SK-N-SH treated with all-trans-retinoic acid at 6 μM for 48 hours (cell line): ENCODE results near the gene SCGB3A1.

Source experiments
- ATAC-seq: fragments of 200-7000 bp; cut with Tn5 transposase; 3 replicates; pipeline ENCODE4 v1.9.1; 2020; ENCODE audit warnings: mild to moderate bottlenecking, moderate library complexity
- ARNTL ChIP-seq: fragments of 450-650 bp; formaldehyde crosslinking; IDR thresholded peaks from 2 replicates; pipeline ENCODE4 v1.5.0; 2020; ENCODE audit warnings: low read depth, mild to moderate bottlenecking, moderate library complexity, borderline replicate concordance
- BACH2 ChIP-seq: fragments of 250-450 bp; sonication (Bioruptor Pico); IDR thresholded peaks from 2 replicates; pipeline ENCODE4 v1.9.0; 2021; ENCODE audit warnings: mild to moderate bottlenecking, borderline replicate concordance
- CSDC2 ChIP-seq: fragments of 250-450 bp; sonication (Bioruptor Pico); IDR thresholded peaks from 2 replicates; pipeline ENCODE4 v1.5.0; 2020; ENCODE audit warnings: mild to moderate bottlenecking, moderate library complexity
- ESRRG ChIP-seq: fragments of 250-450 bp; sonication (Bioruptor Pico); IDR thresholded peaks from 2 replicates; pipeline ENCODE4 v1.6.1; 2021; ENCODE audit warnings: mild to moderate bottlenecking
- ISL1 ChIP-seq: fragments of 250-450 bp; sonication (Bioruptor Pico); IDR thresholded peaks from 2 replicates; pipeline ENCODE4 v2.1.2; 2022; ENCODE audit warnings: mild to moderate bottlenecking, moderate library complexity
- OSR1 ChIP-seq: fragments of 250-450 bp; sonication (Bioruptor Pico); IDR thresholded peaks from 2 replicates; pipeline ENCODE4 v1.8.0; 2022; ENCODE audit warnings: moderate library complexity, mild to moderate bottlenecking, inconsistent platforms
- RARB ChIP-seq: fragments of 250-450 bp; sonication (Bioruptor Pico); IDR thresholded peaks from 2 replicates; pipeline ENCODE4 v1.8.0; 2021; ENCODE audit warnings: mild to moderate bottlenecking, moderate library complexity
- SNAI2 ChIP-seq: fragments of 250-450 bp; sonication (Bioruptor Pico); IDR thresholded peaks from 2 replicates; pipeline ENCODE4 v1.5.0; 2020; ENCODE audit warnings: mild to moderate bottlenecking, moderate library complexity
- TCF4 ChIP-seq: fragments of 250-450 bp; sonication (Bioruptor Pico); IDR thresholded peaks from 2 replicates; pipeline ENCODE4 v1.8.0; 2021; ENCODE audit warnings: mild to moderate bottlenecking, moderate library complexity, borderline replicate concordance
- TOX ChIP-seq: fragments of 250-450 bp; sonication (Bioruptor Pico); IDR thresholded peaks from 2 replicates; pipeline ENCODE4 v1.8.0; 2021; ENCODE audit warnings: mild to moderate bottlenecking, moderate library complexity, borderline replicate concordance
- ZC3H10 ChIP-seq: fragments of 250-450 bp; sonication (Bioruptor Pico); IDR thresholded peaks from 2 replicates; pipeline ENCODE4 v1.5.1; 2021; ENCODE audit warnings: mild to moderate bottlenecking, moderate library complexity
- ZFP30 ChIP-seq: fragments of 450-650 bp; formaldehyde crosslinking; IDR thresholded peaks from 2 replicates; pipeline ENCODE4 v1.5.0; 2022; ENCODE audit warnings: mild to moderate bottlenecking, moderate library complexity
- ZNF565 ChIP-seq: fragments of 450-650 bp; formaldehyde crosslinking; conservative IDR thresholded peaks from 2 replicates; pipeline ENCODE4 v1.5.0; 2020; ENCODE audit warnings: low read depth, mild to moderate bottlenecking, moderate library complexity
- ZNF8 ChIP-seq: fragments of 450-650 bp; formaldehyde crosslinking; IDR thresholded peaks from 2 replicates; pipeline ENCODE4 v1.5.0; 2020; ENCODE audit warnings: mild to moderate bottlenecking, moderate library complexity
- TF ChIP-seq, protein P1 (sequence below): fragments of 250-450 bp; sonication (Bioruptor Pico); IDR thresholded peaks from 2 replicates; pipeline ENCODE4 v1.8.0; 2021; ENCODE audit warnings: low read depth, mild to moderate bottlenecking, moderate library complexity, borderline replicate concordance
- TF ChIP-seq, protein P2 (sequence below): fragments of 250-450 bp; sonication (Bioruptor Pico); IDR thresholded peaks from 2 replicates; pipeline ENCODE4 v1.8.0; 2020; ENCODE audit warnings: mild to moderate bottlenecking, moderate library complexity, borderline replicate concordance
- TF ChIP-seq, protein P3 (sequence below): fragments of 250-450 bp; sonication (Bioruptor Pico); IDR thresholded peaks from 2 replicates; pipeline ENCODE4 v1.5.1; 2021; ENCODE audit warnings: mild to moderate bottlenecking, moderate library complexity

The SCGB3A1 gene

DNA sequence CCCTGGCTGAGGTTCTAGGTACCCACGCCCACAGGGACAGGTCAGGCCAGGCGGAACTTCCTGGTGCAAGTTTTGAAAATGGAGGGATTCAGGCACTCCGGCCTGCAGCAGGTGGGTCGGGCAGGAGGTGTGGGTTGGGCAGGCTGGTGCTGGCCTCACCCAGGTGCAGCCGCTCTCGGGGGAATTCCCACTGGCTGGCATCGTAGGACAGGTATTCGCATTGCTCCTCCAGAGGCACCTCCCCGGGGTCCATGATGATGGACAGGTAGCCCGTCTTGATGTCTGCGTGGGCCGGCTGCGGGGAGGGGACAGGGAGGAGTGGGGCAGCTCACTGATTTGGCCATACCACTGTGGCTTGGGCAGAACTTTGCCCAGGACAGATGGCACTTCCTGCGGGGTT is 28.7 kb upstream of the SCGB3A1 start (continued):
- TF ChIP-seq, protein P1, sequence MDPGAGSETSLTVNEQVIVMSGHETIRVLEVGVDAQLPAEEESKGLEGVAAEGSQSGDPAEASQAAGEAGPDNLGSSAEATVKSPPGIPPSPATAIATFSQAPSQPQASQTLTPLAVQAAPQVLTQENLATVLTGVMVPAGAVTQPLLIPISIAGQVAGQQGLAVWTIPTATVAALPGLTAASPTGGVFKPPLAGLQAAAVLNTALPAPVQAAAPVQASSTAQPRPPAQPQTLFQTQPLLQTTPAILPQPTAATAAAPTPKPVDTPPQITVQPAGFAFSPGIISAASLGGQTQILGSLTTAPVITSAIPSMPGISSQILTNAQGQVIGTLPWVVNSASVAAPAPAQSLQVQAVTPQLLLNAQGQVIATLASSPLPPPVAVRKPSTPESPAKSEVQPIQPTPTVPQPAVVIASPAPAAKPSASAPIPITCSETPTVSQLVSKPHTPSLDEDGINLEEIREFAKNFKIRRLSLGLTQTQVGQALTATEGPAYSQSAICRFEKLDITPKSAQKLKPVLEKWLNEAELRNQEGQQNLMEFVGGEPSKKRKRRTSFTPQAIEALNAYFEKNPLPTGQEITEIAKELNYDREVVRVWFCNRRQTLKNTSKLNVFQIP (CRISPR knock-in tag), result no peak
- TF ChIP-seq OSR1 (CRISPR knock-in tag) (no peak), RARB (CRISPR knock-in tag) (no peak), TCF4 (CRISPR knock-in tag) (no peak)
- TF ChIP-seq, protein P2, sequence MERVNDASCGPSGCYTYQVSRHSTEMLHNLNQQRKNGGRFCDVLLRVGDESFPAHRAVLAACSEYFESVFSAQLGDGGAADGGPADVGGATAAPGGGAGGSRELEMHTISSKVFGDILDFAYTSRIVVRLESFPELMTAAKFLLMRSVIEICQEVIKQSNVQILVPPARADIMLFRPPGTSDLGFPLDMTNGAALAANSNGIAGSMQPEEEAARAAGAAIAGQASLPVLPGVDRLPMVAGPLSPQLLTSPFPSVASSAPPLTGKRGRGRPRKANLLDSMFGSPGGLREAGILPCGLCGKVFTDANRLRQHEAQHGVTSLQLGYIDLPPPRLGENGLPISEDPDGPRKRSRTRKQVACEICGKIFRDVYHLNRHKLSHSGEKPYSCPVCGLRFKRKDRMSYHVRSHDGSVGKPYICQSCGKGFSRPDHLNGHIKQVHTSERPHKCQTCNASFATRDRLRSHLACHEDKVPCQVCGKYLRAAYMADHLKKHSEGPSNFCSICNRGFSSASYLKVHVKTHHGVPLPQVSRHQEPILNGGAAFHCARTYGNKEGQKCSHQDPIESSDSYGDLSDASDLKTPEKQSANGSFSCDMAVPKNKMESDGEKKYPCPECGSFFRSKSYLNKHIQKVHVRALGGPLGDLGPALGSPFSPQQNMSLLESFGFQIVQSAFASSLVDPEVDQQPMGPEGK, result no peak

DNA sequence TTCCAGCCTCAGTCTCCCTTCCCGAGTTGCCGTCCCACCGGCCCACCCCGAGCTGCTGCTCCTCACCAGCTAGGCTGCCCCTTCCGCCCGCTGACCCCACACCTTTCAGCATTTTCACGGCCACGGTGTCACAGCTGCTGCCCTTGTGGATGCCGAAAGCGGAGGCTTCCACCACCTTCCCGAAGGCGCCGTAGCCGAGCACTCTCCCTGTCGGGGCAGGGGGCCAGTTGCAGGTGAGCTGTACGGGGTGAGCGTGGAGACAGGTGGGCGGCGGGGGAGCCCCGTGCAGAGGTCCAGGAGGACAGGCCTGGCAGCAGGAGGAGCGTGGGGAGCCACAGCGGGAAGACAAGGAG is 28.2 kb upstream of the SCGB3A1 start:
- no peak for ATAC-seq
- TF ChIP-seq OSR1 (CRISPR knock-in tag) (no peak), ISL1 (no peak), TOX (CRISPR knock-in tag) (no peak), BACH2 (CRISPR knock-in tag) (no peak), ARNTL (CRISPR knock-in tag) (no peak), ZC3H10 (CRISPR knock-in tag) (no peak), ZNF8 (CRISPR knock-in tag) (no peak), ZNF565 (CRISPR knock-in tag) (no peak), ZFP30 (CRISPR knock-in tag) (no peak), SNAI2 (CRISPR knock-in tag) (no peak)
- TF ChIP-seq, protein P3, sequence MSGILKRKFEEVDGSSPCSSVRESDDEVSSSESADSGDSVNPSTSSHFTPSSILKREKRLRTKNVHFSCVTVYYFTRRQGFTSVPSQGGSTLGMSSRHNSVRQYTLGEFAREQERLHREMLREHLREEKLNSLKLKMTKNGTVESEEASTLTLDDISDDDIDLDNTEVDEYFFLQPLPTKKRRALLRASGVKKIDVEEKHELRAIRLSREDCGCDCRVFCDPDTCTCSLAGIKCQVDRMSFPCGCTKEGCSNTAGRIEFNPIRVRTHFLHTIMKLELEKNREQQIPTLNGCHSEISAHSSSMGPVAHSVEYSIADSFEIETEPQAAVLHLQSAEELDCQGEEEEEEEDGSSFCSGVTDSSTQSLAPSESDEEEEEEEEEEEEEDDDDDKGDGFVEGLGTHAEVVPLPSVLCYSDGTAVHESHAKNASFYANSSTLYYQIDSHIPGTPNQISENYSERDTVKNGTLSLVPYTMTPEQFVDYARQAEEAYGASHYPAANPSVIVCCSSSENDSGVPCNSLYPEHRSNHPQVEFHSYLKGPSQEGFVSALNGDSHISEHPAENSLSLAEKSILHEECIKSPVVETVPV (CRISPR knock-in tag), result no peak
- TF ChIP-seq, protein P1 (CRISPR knock-in tag), result no peak
- TF ChIP-seq, protein P2, result no peak

DNA sequence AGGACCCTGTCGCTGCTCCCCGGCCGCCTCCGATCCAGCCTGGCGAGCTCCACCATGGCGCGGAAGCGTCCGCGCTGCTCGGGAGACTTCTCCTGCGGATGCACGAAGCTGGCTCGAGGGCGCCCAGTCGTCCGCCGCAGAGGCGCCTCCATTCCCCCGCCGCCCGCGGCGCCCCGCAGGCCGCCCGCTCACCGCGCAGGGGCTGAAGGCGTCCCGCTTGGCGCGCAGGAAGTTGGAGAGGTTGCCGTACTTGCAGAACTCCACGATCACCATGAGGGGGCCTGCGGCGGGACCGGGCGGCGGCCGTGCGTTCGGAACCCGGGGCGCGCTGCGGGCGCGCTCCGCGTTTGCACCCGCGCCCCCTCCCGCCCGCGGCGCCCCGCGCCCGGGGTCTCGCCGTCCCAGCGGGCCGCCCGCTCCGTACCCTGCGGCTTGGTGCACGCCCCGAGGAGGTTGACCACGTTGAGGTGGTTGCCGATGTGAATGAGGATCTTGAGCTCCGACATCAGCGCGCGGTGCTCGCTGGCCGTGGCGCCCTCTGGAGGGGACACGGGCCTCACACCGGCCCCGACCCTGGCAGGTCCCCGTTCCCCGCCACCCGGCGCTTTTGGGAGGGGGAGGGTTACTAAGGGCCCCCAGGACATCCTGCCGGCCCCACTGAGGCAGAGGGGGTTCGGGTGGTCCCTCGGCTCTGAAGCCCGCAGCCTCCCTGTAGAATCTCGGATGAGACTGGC is 27.7 kb upstream of the SCGB3A1 start:
- peak; percentile 81 for ATAC-seq
- TF ChIP-seq CSDC2 (CRISPR knock-in tag) (no peak), ZNF8 (CRISPR knock-in tag) (no peak)

DNA sequence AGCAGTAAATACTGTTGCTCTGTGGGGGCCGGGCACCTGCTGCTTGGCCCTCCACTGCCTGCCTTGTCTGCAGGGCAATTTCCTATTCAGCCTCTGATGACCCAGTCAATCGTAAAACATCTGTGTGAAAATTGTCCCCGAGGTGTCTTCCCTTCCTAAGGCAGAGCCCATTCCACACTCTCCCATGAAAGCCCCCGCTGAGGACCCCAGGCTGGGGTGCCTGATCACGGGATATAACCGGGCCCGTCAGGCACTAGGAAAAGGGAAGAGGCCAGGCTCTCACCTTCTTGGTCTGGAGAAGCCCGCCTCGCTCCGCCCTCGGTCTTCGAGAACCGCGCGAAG is 27.2 kb upstream of the SCGB3A1 start:
- ATAC-seq, result no peak; the same call in 2 of the 3 replicates
- TF ChIP-seq ZC3H10 (CRISPR knock-in tag), result no peak
- TF ChIP-seq, protein P2, result no peak
- no peak for TF ChIP-seq ARNTL (CRISPR knock-in tag)
- TF ChIP-seq RARB (CRISPR knock-in tag), result no peak
- no peak for TF ChIP-seq OSR1 (CRISPR knock-in tag)
- TF ChIP-seq, protein P3 (CRISPR knock-in tag), result no peak
- no peak for TF ChIP-seq ESRRG (CRISPR knock-in tag)
- no peak for TF ChIP-seq ZNF8 (CRISPR knock-in tag)
- TF ChIP-seq, protein P1 (CRISPR knock-in tag), result no peak
